ENCODE measurements around the gene KLF8.

KLF8 gene

DNA sequence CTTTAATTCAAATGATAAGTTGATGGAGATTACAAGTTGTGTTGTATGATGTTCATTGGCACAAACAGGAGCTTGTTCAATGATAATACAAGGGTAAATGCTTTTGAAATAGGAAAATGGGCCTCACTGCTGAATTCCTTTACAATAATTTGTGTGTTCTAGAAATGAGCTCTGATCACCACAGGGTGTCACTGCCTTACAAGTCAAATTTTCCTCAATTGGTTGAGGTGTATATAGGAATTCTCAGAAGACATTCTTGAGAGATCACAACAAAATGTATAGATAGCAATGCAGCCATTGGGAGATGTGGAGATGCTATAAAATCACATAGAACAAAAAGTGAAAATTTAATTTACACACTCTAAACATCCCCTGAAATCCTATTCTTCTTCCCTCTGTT is 49.6 kb downstream of the KLF8 start:
- no peak for TF ChIP-seq NFRKB (IDR thresholded peaks at IDR 0.05)
- TF ChIP-seq ZNF384 (IDR thresholded peaks at IDR 0.05), result no peak
- no peak for TF ChIP-seq FOXA1 (IDR thresholded peaks at IDR 0.05)
- TF ChIP-seq HDGF (IDR thresholded peaks at IDR 0.05; ENCODE audit: borderline replicate concordance), result no peak
- TF ChIP-seq ARNT (IDR thresholded peaks at IDR 0.05), result no peak
- no peak for TF ChIP-seq SUZ12 (IDR thresholded peaks at IDR 0.05)
- TF ChIP-seq LEF1 (IDR thresholded peaks at IDR 0.05; ENCODE audit: borderline replicate concordance), result no peak
- TF ChIP-seq, protein P1, sequence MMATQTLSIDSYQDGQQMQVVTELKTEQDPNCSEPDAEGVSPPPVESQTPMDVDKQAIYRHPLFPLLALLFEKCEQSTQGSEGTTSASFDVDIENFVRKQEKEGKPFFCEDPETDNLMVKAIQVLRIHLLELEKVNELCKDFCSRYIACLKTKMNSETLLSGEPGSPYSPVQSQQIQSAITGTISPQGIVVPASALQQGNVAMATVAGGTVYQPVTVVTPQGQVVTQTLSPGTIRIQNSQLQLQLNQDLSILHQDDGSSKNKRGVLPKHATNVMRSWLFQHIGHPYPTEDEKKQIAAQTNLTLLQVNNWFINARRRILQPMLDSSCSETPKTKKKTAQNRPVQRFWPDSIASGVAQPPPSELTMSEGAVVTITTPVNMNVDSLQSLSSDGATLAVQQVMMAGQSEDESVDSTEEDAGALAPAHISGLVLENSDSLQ (IDR thresholded peaks at IDR 0.05), result no peak
- TF ChIP-seq BHLHE40 (IDR thresholded peaks at IDR 0.05; ENCODE audit: borderline replicate concordance), result no peak
- TF ChIP-seq FOXK2 (IDR thresholded peaks at IDR 0.05), result no peak
- no peak for TF ChIP-seq SP1 (IDR thresholded peaks at IDR 0.05)
- no peak for TF ChIP-seq ELF4 (IDR thresholded peaks at IDR 0.05)
- no peak for TF ChIP-seq FOXM1 (IDR thresholded peaks at IDR 0.05; ENCODE audit: borderline replicate concordance)
- TF ChIP-seq CTBP1 (IDR thresholded peaks at IDR 0.05; ENCODE audit: borderline replicate concordance), result no peak
- TF ChIP-seq TARDBP (IDR thresholded peaks at IDR 0.05), result no peak
- TF ChIP-seq L3MBTL2 (conservative IDR thresholded peaks at IDR 0.05), result no peak
- CTCF ChIA-PET, result interaction anchor here (1.4 kb wide), 1 partner anchor 447 kb away, joined by 4 read pairs; the partner anchor contains the start of gene NBDY
- no peak for DNase-seq (ENCODE audit: extremely low spot score)
- POLR2A ChIA-PET, result no interaction called here

DNA sequence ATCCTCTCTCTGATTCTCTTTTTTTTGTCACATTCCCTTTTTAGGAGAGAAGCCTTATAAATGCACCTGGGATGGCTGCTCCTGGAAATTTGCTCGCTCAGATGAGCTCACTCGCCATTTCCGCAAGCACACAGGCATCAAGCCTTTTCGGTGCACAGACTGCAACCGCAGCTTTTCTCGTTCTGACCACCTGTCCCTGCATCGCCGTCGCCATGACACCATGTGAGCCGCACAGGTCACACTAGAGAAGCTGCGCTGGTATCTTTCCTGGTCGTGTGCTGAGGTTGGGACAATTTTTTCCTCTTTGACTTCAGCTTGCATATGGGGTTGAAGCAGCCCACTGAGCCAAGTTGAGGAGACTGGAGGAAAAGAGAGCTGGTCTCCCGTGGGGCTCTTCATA is 52.1 kb downstream of the KLF8 start:
- DNase-seq (ENCODE audit: extremely low spot score), result no peak
- TF ChIP-seq NFRKB (IDR thresholded peaks at IDR 0.05) (no peak), L3MBTL2 (conservative IDR thresholded peaks at IDR 0.05) (no peak), BHLHE40 (IDR thresholded peaks at IDR 0.05; ENCODE audit: borderline replicate concordance) (no peak), FOXM1 (IDR thresholded peaks at IDR 0.05; ENCODE audit: borderline replicate concordance) (no peak), FOXA1 (IDR thresholded peaks at IDR 0.05) (no peak), ZNF384 (IDR thresholded peaks at IDR 0.05) (no peak), SP1 (IDR thresholded peaks at IDR 0.05) (no peak), HDGF (IDR thresholded peaks at IDR 0.05; ENCODE audit: borderline replicate concordance) (no peak), CTBP1 (IDR thresholded peaks at IDR 0.05; ENCODE audit: borderline replicate concordance) (no peak), TARDBP (IDR thresholded peaks at IDR 0.05) (no peak), ELF4 (IDR thresholded peaks at IDR 0.05) (no peak), LEF1 (IDR thresholded peaks at IDR 0.05; ENCODE audit: borderline replicate concordance) (no peak), SUZ12 (IDR thresholded peaks at IDR 0.05) (no peak)
- TF ChIP-seq, protein P1 (IDR thresholded peaks at IDR 0.05), result no peak
- ChIA-PET CTCF (no interaction called here), POLR2A (no interaction called here)

DNA sequence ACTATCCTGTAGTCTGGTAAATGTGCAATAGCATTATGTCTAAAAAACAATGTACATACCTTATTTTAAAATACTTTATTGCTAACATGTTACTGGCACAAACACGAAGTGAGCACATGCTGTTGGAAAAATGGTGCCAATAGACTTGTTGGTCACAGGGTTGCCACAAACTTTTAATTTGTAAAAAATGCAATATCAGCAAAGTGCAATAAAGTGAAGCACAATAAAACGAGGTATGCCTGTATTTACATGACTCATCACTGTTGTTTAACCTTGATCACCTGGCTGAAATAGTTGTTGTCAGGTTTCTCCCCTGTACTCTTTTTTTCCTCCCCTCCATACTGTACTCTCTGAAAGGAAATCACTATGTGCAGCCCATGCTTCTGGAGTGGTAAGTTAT is 56.5 kb downstream of the KLF8 start:
- no peak for DNase-seq (ENCODE audit: extremely low spot score)
- POLR2A ChIA-PET, result no interaction called here
- CTCF ChIA-PET, result no interaction called here
- TF ChIP-seq FOXK2 (IDR thresholded peaks at IDR 0.05) (no peak), NFRKB (IDR thresholded peaks at IDR 0.05) (no peak), SP1 (IDR thresholded peaks at IDR 0.05) (no peak), CTBP1 (IDR thresholded peaks at IDR 0.05; ENCODE audit: borderline replicate concordance) (no peak)

DNA sequence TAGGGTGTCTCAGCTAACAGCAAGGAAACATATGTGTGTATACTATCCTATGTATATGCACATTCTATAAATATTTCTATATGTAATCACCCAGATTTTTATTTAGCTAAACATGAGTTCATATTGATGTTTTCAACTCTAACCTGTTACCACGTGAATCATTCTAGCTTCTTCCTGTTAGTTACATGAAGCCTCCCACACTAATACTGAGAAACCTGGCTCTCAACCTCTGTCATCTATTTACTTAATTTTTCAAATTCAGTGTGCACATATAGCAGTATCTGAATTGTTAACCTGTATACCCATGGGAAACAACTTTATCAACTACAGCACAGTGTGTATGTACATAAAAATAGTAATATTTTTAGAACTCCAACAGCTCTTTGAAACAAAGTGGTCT is 57.3 kb downstream of the KLF8 start:
- no peak for DNase-seq (ENCODE audit: extremely low spot score)
- ChIA-PET CTCF (no interaction called here), POLR2A (no interaction called here)
- TF ChIP-seq BHLHE40 (IDR thresholded peaks at IDR 0.05; ENCODE audit: borderline replicate concordance), result no peak
- no peak for TF ChIP-seq FOXM1 (IDR thresholded peaks at IDR 0.05; ENCODE audit: borderline replicate concordance)
- TF ChIP-seq ELF4 (IDR thresholded peaks at IDR 0.05), result no peak
- no peak for TF ChIP-seq ZNF384 (IDR thresholded peaks at IDR 0.05)
- no peak for TF ChIP-seq LEF1 (IDR thresholded peaks at IDR 0.05; ENCODE audit: borderline replicate concordance)
- no peak for TF ChIP-seq HDGF (IDR thresholded peaks at IDR 0.05; ENCODE audit: borderline replicate concordance)
- TF ChIP-seq SP1 (IDR thresholded peaks at IDR 0.05), result no peak
- TF ChIP-seq FOXA1 (IDR thresholded peaks at IDR 0.05), result no peak
- TF ChIP-seq NFRKB (IDR thresholded peaks at IDR 0.05), result no peak
- no peak for TF ChIP-seq ARNT (IDR thresholded peaks at IDR 0.05)
- no peak for TF ChIP-seq SUZ12 (IDR thresholded peaks at IDR 0.05)
- no peak for TF ChIP-seq L3MBTL2 (conservative IDR thresholded peaks at IDR 0.05)
- TF ChIP-seq, protein P1 (IDR thresholded peaks at IDR 0.05), result no peak

DNA sequence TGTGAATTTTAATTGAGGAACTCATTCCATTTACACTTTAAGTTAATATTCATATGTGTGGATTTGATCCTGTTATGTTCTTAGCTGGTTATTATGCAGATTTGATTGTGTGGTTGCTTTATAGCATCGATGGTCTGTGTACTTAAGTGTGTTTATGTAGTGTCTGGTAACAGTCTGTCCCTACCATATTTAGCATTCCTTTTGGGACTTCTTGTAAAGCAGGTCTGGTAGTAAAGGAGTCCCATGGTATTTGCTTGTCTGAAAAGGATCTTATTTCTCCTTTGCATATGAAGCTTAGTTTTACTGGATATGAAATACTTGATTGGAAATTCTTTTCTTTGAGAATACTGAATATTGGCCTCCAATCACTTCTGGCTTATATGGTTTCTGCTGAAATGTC is 76.6 kb downstream of the KLF8 start:
- TF ChIP-seq CTBP1 (IDR thresholded peaks at IDR 0.05; ENCODE audit: borderline replicate concordance), result no peak
- TF ChIP-seq, protein P1 (IDR thresholded peaks at IDR 0.05), result no peak
- TF ChIP-seq FOXK2 (IDR thresholded peaks at IDR 0.05), result no peak
- ChIA-PET CTCF (no interaction called here), POLR2A (no interaction called here)
- no peak for DNase-seq (ENCODE audit: extremely low spot score)

DNA sequence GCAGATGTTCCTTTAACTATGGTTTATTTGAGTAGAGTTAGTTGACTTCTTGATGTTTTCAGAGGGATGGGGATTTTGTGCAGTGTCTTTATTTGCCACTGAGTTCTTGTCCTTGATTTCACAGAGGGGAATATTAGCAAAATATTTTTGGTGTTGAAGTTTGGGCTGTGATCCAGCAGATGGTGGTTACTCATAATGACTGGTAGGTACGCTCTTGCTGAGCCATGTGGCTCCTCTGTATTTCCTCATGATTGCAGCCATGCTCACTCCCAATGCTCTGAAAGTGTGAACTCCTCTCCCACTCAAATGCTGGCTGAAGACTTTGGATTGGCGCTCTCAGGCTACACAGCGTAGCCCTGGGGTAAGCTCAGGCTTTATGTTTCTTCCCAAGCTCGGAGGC is 77.7 kb downstream of the KLF8 start:
- TF ChIP-seq FOXK2 (IDR thresholded peaks at IDR 0.05) (no peak), HDGF (IDR thresholded peaks at IDR 0.05; ENCODE audit: borderline replicate concordance) (no peak), ZNF384 (IDR thresholded peaks at IDR 0.05) (no peak), NFRKB (IDR thresholded peaks at IDR 0.05) (no peak), BHLHE40 (IDR thresholded peaks at IDR 0.05; ENCODE audit: borderline replicate concordance) (no peak)
- TF ChIP-seq, protein P1 (IDR thresholded peaks at IDR 0.05), result no peak
- DNase-seq (ENCODE audit: extremely low spot score), result no peak
- ChIA-PET POLR2A (no interaction called here), CTCF (no interaction called here)
